ENCODE data around the gene KCNQ1. TPM values are rescaled to one million over a fixed set of nuclear protein-coding genes. Genes with fewer than 3 reads are reported as not detected.

Gene KCNQ1
- polyA plus RNA-seq, 10 donors: 1.2 to 3.6 (median 2.4) TPM

GRCh38 chr11:2870969-2871680 lies 426.3 kb downstream of the KCNQ1 start:
- no peak for DNase-seq

- no peak for DNase-seq
Measured at GRCh38 chr11:2874963-2875362, 430.2 kb downstream of the KCNQ1 start.

- no peak for DNase-seq
Measured at GRCh38 chr11:2877474-2877873, 432.7 kb downstream of the KCNQ1 start.

GRCh38 chr11:2878782-2879181 lies 434.0 kb downstream of the KCNQ1 start:
- DNase-seq: no peak

GRCh38 chr11:2880646-2881045 lies 435.8 kb downstream of the KCNQ1 start:
- no peak for DNase-seq

GRCh38 chr11:2881076-2881980 lies 436.5 kb downstream of the KCNQ1 start:
- no peak for DNase-seq

GRCh38 chr11:2881981-2882375 lies 437.2 kb downstream of the KCNQ1 start:
- peak in 1 of 3 donors; percentile 53 for DNase-seq

GRCh38 chr11:2882396-2883110 lies 437.7 kb downstream of the KCNQ1 start:
- no peak for DNase-seq

GRCh38 chr11:2883640-2883978 lies 438.8 kb downstream of the KCNQ1 start:
- DNase-seq: no peak

- peak in 2 of 3 donors; percentile 61 to 80 for DNase-seq
Measured at GRCh38 chr11:2883979-2884815, 439.4 kb downstream of the KCNQ1 start.

GRCh38 chr11:2885017-2885677 lies 440.3 kb downstream of the KCNQ1 start:
- DNase-seq: peak in 1 of 3 donors; percentile 62

- peak; percentile 89 to 97 (median 91) for DNase-seq
Measured at GRCh38 chr11:2885678-2886081, 440.9 kb downstream of the KCNQ1 start, which contains the start of gene CDKN1C. Gene CDKN1C, minus strand, starts transcription at chr11:2885775. Its CDS starts 319 bp downstream, at chr11:2885456.

- peak in 2 of 3 donors; percentile 74 to 89 for DNase-seq
Measured at GRCh38 chr11:2886191-2886894, 441.5 kb downstream of the KCNQ1 start.

GRCh38 chr11:2886936-2887335 lies 442.1 kb downstream of the KCNQ1 start:
- no peak for DNase-seq

GRCh38 chr11:2887515-2888195 lies 442.8 kb downstream of the KCNQ1 start:
- DNase-seq: no peak

- peak; percentile 85 to 93 (median 90) for DNase-seq
Measured at GRCh38 chr11:2888266-2888968, 443.6 kb downstream of the KCNQ1 start.

GRCh38 chr11:2889362-2890273 lies 444.8 kb downstream of the KCNQ1 start:
- no peak for DNase-seq

All from muscle of back (tissue), 11 donors.